Measurements from ENCODE around the gene MFAP2. TPM values are rescaled to one million over a fixed set of nuclear protein-coding genes. Genes with fewer than 3 reads are reported as not detected.
A peak's percentile ranks its signal among the peaks of the same experiment; 100 is the strongest.

The MFAP2 gene
- polyA plus RNA-seq, 3 donors = not detected

DNA sequence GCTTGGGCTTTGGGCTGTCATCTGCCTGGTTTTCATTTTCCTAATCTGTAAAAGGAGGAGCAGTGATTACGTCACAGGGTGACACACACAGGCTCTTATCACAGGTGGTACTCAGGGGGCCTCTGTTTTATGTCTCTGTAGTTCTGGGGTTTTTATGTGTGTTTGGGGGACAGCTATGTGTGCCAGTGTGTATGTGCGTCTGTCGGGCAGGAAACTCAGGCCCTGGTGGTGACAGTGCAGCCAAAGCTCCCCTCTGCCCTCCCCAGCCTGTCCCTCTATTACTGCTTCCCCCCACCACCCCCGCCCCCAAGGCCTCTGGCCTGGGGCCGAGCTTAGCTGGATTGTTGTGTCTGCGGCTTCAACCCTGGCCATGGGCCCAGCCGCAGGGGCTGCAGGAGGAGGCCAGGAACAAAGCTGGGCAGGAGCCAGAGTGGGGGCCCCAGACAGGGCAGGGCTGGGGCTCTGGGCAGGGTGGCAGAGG lies 13.3 kb downstream of the MFAP2 start:
- Histone ChIP-seq H4K20me1 (ENCODE audit: insufficient read depth, low read length) (no peaks in the 10 kb centered on the region), H3K79me2 (ENCODE audit: insufficient read depth, low read length) (no peaks in the 10 kb centered on the region), H3K4me1 (ENCODE audit: control insufficient read depth in 1 of 2, insufficient read depth in 2 of 2, low read length in 2 of 2) (no peaks in the 10 kb centered on the region), H3K27me3 (ENCODE audit: control insufficient read depth in 2 of 2, insufficient read depth in 2 of 2, low read length in 2 of 2) (no peaks in the 10 kb centered on the region), H3K9ac (ENCODE audit: insufficient read depth, low read length, poor library complexity, severe bottlenecking) (no peak overlapping the region), H3K27ac (ENCODE audit: low read depth in 1 of 2, low read length in 2 of 2) (no peak overlapping the region), H3K9me3 (replicated peaks in 1 of 2; ENCODE audit: control insufficient read depth in 1 of 2, insufficient read depth in 1 of 2, low read length in 2 of 2) (no peaks in the 10 kb centered on the region), H3K36me3 (replicated peaks in 1 of 2; ENCODE audit: control insufficient read depth in 1 of 2, insufficient read depth in 2 of 2, low read length in 2 of 2) (peaks cover 4% of the 10 kb centered on the region in 2 donors), H3K4me3 (replicated peaks in 1 of 3; ENCODE audit: low read depth in 2 of 3, low read length in 3 of 3) (no peak overlapping the region), H3K4me2 (replicated peaks; ENCODE audit: extremely low read depth, low read length, poor library complexity, severe bottlenecking) (no peak overlapping the region), H2AFZ (ENCODE audit: insufficient read depth, low read depth, low read length, poor library complexity, severe bottlenecking) (no peak overlapping the region)
- Mint-ChIP-seq H3K9me3 (no peaks in the 10 kb centered on the region), H3K4me1 (no peaks in the 10 kb centered on the region), H3K27me3 (ENCODE audit: low read depth in 3 of 3) (peaks cover 0 to 1% (median 1%) of the 10 kb centered on the region in 3 donors), H3K27ac (peak overlapping the region in 2 of 7 donors; percentile 2 to 13), H3K36me3 (peaks cover 17% of the 10 kb centered on the region in 2 donors), H3K4me3 (no peak overlapping the region)
- intact Hi-C loops (cut with micrococcal nuclease) = no loop called here
- 25% methylated on average over 5 of the region's 7 CpGs for WGBS (ENCODE audit: insufficient coverage)
- no peak for DNase-seq
- TF ChIP-seq, protein P1, sequence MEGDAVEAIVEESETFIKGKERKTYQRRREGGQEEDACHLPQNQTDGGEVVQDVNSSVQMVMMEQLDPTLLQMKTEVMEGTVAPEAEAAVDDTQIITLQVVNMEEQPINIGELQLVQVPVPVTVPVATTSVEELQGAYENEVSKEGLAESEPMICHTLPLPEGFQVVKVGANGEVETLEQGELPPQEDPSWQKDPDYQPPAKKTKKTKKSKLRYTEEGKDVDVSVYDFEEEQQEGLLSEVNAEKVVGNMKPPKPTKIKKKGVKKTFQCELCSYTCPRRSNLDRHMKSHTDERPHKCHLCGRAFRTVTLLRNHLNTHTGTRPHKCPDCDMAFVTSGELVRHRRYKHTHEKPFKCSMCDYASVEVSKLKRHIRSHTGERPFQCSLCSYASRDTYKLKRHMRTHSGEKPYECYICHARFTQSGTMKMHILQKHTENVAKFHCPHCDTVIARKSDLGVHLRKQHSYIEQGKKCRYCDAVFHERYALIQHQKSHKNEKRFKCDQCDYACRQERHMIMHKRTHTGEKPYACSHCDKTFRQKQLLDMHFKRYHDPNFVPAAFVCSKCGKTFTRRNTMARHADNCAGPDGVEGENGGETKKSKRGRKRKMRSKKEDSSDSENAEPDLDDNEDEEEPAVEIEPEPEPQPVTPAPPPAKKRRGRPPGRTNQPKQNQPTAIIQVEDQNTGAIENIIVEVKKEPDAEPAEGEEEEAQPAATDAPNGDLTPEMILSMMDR (IDR thresholded peaks at IDR 0.05) = no peak

DNA sequence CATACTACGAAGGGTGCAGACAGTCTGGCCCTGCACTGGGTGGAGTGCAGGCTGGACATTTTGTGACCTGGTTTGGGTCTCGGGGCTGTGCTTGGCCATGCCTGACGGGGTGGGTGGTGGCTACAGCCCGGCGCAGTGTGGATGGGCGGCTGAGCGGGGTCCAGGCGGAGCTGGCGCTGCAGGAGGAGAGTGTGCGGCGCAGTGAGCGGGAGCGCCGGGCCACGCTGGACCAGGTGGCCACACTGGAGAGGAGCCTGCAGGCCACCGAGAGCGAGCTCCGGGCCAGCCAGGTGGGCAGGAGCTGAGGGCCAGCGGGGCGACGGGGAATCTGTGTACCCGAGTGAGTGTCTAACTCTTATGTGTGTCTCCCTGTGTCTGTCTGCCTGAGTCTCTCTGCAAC lies 14.1 kb downstream of the MFAP2 start:
- Histone ChIP-seq H3K4me2 (replicated peaks; ENCODE audit: extremely low read depth, low read length, poor library complexity, severe bottlenecking) (no peak overlapping the region), H3K27me3 (ENCODE audit: control insufficient read depth in 2 of 2, insufficient read depth in 2 of 2, low read length in 2 of 2) (no peaks in the 10 kb centered on the region), H3K4me1 (ENCODE audit: control insufficient read depth in 1 of 2, insufficient read depth in 2 of 2, low read length in 2 of 2) (peaks cover 0 to 1% of the 10 kb centered on the region in 2 donors), H3K4me3 (replicated peaks in 1 of 3; ENCODE audit: low read depth in 2 of 3, low read length in 3 of 3) (no peak overlapping the region), H4K20me1 (ENCODE audit: insufficient read depth, low read length) (no peaks in the 10 kb centered on the region), H3K36me3 (replicated peaks in 1 of 2; ENCODE audit: control insufficient read depth in 1 of 2, insufficient read depth in 2 of 2, low read length in 2 of 2) (peaks cover 4% of the 10 kb centered on the region in 2 donors), H2AFZ (ENCODE audit: insufficient read depth, low read depth, low read length, poor library complexity, severe bottlenecking) (no peak overlapping the region), H3K9ac (ENCODE audit: insufficient read depth, low read length, poor library complexity, severe bottlenecking) (no peak overlapping the region), H3K27ac (ENCODE audit: low read depth in 1 of 2, low read length in 2 of 2) (no peak overlapping the region), H3K79me2 (ENCODE audit: insufficient read depth, low read length) (no peaks in the 10 kb centered on the region), H3K9me3 (replicated peaks in 1 of 2; ENCODE audit: control insufficient read depth in 1 of 2, insufficient read depth in 1 of 2, low read length in 2 of 2) (no peaks in the 10 kb centered on the region)
- Mint-ChIP-seq H3K9me3 (no peaks in the 10 kb centered on the region), H3K27ac (no peak overlapping the region), H3K4me1 (peaks cover 2% of the 10 kb centered on the region), H3K27me3 (ENCODE audit: low read depth in 3 of 3) (peaks cover 0 to 5% (median 2%) of the 10 kb centered on the region in 3 donors), H3K36me3 (peaks cover 17% of the 10 kb centered on the region in 2 donors), H3K4me3 (no peak overlapping the region)
- TF ChIP-seq, protein P1 (IDR thresholded peaks at IDR 0.05) = no peak
- DNase-seq = no peak
- intact Hi-C loops (cut with micrococcal nuclease) = no loop called here
- 100% methylated on average over 15 of the region's 22 CpGs for WGBS (ENCODE audit: insufficient coverage)
